NCI-H2196 treated with DMSO at 0.1 percent for 48 hours (cell line): ENCODE measurements around the gene WASHC4.

Source experiments
- DNase-seq: peaks from one replicate; lab custom pipeline; 2025; ENCODE audit not compliant: unreplicated experiment; lab: John Stamatoyannopoulos, UW

The WASHC4 gene

GRCh38 chr12:105205322-105206048 is 98.0 kb downstream of the WASHC4 start:
- peak; percentile 65 for DNase-seq

DNA sequence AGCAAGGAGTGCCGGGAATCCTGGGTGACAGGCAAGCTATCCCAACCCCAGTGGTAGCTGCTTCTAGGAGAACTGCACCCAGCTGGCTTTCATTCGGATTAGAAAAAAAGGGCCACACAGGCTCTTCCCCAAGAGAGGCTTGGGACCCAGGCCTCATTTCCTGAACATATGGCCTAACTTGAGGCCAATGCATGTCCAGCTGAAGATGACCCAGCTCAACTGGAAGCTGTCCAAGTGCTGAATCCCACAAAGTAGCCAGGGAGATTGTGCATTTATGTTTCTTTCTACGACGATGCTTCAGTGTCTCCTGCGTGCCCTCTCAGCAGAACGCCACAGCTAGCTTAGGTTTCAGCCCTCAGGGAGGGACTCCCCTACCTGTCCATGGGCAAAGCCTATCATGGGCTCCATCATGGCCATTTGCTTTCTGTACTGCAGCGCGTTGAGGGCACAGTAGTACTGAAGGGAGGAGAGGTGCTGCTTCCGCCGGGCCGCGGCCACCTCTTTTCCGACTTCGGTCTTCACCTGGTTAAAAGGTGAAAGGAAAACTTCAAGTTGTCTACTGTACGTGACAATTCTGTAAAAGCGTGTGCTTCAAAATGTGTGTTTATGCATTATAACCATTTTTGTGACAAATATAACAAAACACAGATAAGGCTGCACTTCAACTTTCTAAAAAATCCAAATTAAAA is 99.3 kb downstream of the WASHC4 start:
- DNase-seq: no peak

- no peak for DNase-seq
Observed at GRCh38 chr12:105209091-105209490, 101.6 kb downstream of the WASHC4 start.

- DNase-seq: no peak
Observed at GRCh38 chr12:105212438-105212837, 104.9 kb downstream of the WASHC4 start.

GRCh38 chr12:105214148-105214547 is 106.6 kb downstream of the WASHC4 start:
- DNase-seq: no peak

- no peak for DNase-seq
Observed at GRCh38 chr12:105214670-105215375, 107.3 kb downstream of the WASHC4 start.

- no peak for DNase-seq
Observed at GRCh38 chr12:105218434-105218833, 110.9 kb downstream of the WASHC4 start.
